OCI-LY1 (cell line): Measurements from ENCODE around the gene ANKRD7.

Source experiments
- H2AFZ ChIP-seq: fragments of 200-600 bp; sonication (generic), shearing (Covaris generic); 2 replicates; pipeline ENCODE4 v1.6.0; 2014; ENCODE audit warnings: antibody characterized with exemption, mild to moderate bottlenecking, low read length
- H3F3A ChIP-seq: fragments of 200-600 bp; sonication (generic), shearing (Covaris generic); 2 replicates; pipeline ENCODE4 v1.6.0; 2014; ENCODE audit warnings: mild to moderate bottlenecking, antibody characterized with exemption, low read length, moderate library complexity; ENCODE audit not compliant: insufficient read depth
- H3K27ac ChIP-seq: fragments of 200-600 bp; sonication (generic); 2 replicates; pipeline ENCODE4 v1.5.1; 2014; ENCODE audit warnings: low read length, mixed run types, mild to moderate bottlenecking, low read depth; ENCODE audit not compliant: poor library complexity, severe bottlenecking
- H3K27me3 ChIP-seq: fragments of 200-600 bp; sonication (generic); 2 replicates; pipeline ENCODE4 v1.6.0; 2014; ENCODE audit warnings: antibody characterized with exemption, mild to moderate bottlenecking, low read length, moderate library complexity; ENCODE audit not compliant: insufficient read depth
- H3K36me3 ChIP-seq: fragments of 200-600 bp; sonication (generic); 2 replicates; pipeline ENCODE4 v1.6.1; 2014; ENCODE audit warnings: mild to moderate bottlenecking, antibody characterized with exemption, low read length, moderate library complexity, mixed read lengths; ENCODE audit not compliant: insufficient read depth
- H3K4me1 ChIP-seq: fragments of 200-600 bp; sonication (generic); 2 replicates; pipeline ENCODE4 v1.5.1; 2014; ENCODE audit warnings: mild to moderate bottlenecking, low read length, moderate library complexity; ENCODE audit not compliant: insufficient read depth, severe bottlenecking
- H3K4me2 ChIP-seq: fragments of 200-600 bp; sonication (generic), shearing (Covaris generic); 2 replicates; pipeline ENCODE4 v1.6.1; 2014; ENCODE audit warnings: low read length
- H3K4me3 ChIP-seq: fragments of 200-600 bp; sonication (generic); 2 replicates; pipeline ENCODE4 v1.5.1; 2014; ENCODE audit warnings: low read length, low read depth, mild to moderate bottlenecking, mixed read lengths; ENCODE audit not compliant: poor library complexity, severe bottlenecking
- H3K79me2 ChIP-seq: fragments of 200-600 bp; shearing (Covaris generic); 2 replicates; pipeline ENCODE4 v1.6.1; 2016; ENCODE audit warnings: mixed run types, low read length, mixed read lengths; ENCODE audit not compliant: insufficient read depth
- H3K9ac ChIP-seq: fragments of 200-600 bp; sonication (generic), shearing (Covaris generic); 2 replicates; pipeline ENCODE4 v1.6.1; 2014; ENCODE audit warnings: mild to moderate bottlenecking, low read length, mixed read lengths
- H3K9me2 ChIP-seq: fragments of 200-600 bp; sonication (generic), shearing (Covaris generic); 2 replicates; pipeline ENCODE4 v1.6.1; 2014; ENCODE audit warnings: low read depth, mild to moderate bottlenecking, low read length, mixed read lengths
- H3K9me3 ChIP-seq: fragments of 200-600 bp; shearing (Covaris generic); 2 replicates; pipeline ENCODE4 v1.6.1; 2014; ENCODE audit warnings: low read length, mixed read lengths
- H4K20me1 ChIP-seq: fragments of 200-600 bp; sonication (generic), shearing (Covaris generic); 2 replicates; pipeline ENCODE4 v1.6.0; 2016; ENCODE audit warnings: mild to moderate bottlenecking, low read length; ENCODE audit not compliant: insufficient read depth
- CTCF ChIP-seq: fragments of 200-600 bp; sonication (generic), shearing (Covaris generic); IDR thresholded peaks from 2 replicates; pipeline ENCODE4 v1.5.1; 2017; ENCODE audit warnings: mild to moderate bottlenecking, antibody characterized with exemption, low read length, moderate library complexity, mixed read lengths
- EZH2 ChIP-seq: fragments of 200-600 bp; sonication (generic), shearing (Covaris generic); IDR thresholded peaks from 2 replicates; pipeline ENCODE4 v1.8.0; 2017; ENCODE audit warnings: borderline replicate concordance, mixed run types, mild to moderate bottlenecking, antibody characterized with exemption, low read length, moderate library complexity, mixed read lengths

Gene ANKRD7

GRCh38 chr7:118264836-118265235 lies 40.3 kb downstream of the ANKRD7 start:
- Histone ChIP-seq H2AFZ (no peak overlapping the region), H3K4me2 (no peak overlapping the region), H4K20me1 (no peaks in the 10 kb centered on the region), H3F3A (no peaks in the 10 kb centered on the region), H3K9me2 (no peaks in the 10 kb centered on the region), H3K27ac (no peak overlapping the region), H3K79me2 (no peaks in the 10 kb centered on the region), H3K4me3 (no peak overlapping the region), H3K4me1 (no peaks in the 10 kb centered on the region), H3K36me3 (no peaks in the 10 kb centered on the region), H3K27me3 (no peaks in the 10 kb centered on the region), H3K9me3 (no peaks in the 10 kb centered on the region), H3K9ac (no peak overlapping the region)
- TF ChIP-seq EZH2 (no peak), CTCF (no peak)

- Histone ChIP-seq H3K9ac (no peak overlapping the region), H3K27me3 (no peaks in the 10 kb centered on the region), H3F3A (no peaks in the 10 kb centered on the region), H3K36me3 (no peaks in the 10 kb centered on the region), H3K4me3 (no peak overlapping the region), H3K9me2 (no peaks in the 10 kb centered on the region), H3K9me3 (0 out of 2 replicates have a peak, but pooled peaks cover 2% of the 10 kb centered on the region), H3K79me2 (no peaks in the 10 kb centered on the region), H2AFZ (no peak overlapping the region), H3K4me2 (no peak overlapping the region), H3K4me1 (no peaks in the 10 kb centered on the region), H4K20me1 (peaks cover 2% of the 10 kb centered on the region; the same call in 1 of the 2 replicates), H3K27ac (no peak overlapping the region)
- TF ChIP-seq CTCF (no peak), EZH2 (no peak)
These were observed 56.0 kb downstream of the ANKRD7 start for GRCh38 chr7:118280319-118281012.

DNA sequence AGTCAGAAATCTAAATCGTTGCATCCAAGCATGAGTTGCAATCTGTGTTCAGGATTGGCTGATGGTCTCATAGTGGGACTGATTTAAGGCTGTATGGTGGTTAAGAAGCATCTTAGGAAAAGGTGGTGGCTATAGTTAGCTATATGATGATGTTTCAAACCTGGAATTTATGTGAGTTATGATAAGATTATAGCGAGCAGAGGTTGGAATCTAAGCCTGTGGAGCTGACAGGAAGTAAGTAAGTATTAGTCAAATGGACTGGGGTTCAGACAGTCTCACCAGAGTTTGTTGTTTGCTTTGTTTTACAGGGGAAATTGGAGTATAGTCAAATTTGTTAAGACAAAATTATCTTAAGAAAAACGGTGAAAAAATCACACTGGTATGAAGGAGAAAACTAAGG lies 56.7 kb downstream of the ANKRD7 start:
- Histone ChIP-seq H3K4me1 (no peaks in the 10 kb centered on the region), H3K4me2 (no peak overlapping the region), H3K36me3 (no peaks in the 10 kb centered on the region), H3K27ac (no peak overlapping the region), H4K20me1 (peaks cover 2% of the 10 kb centered on the region; the same call in 1 of the 2 replicates), H3K79me2 (no peaks in the 10 kb centered on the region), H3K9me3 (0 out of 2 replicates have a peak, but pooled peaks cover 2% of the 10 kb centered on the region), H2AFZ (no peak overlapping the region), H3K9ac (no peak overlapping the region), H3K27me3 (no peaks in the 10 kb centered on the region), H3F3A (no peaks in the 10 kb centered on the region), H3K4me3 (no peak overlapping the region), H3K9me2 (no peaks in the 10 kb centered on the region)
- TF ChIP-seq CTCF, result no peak
- no peak for TF ChIP-seq EZH2
